ENCODE measurements around the gene TPGS1.

The TPGS1 gene

DNA sequence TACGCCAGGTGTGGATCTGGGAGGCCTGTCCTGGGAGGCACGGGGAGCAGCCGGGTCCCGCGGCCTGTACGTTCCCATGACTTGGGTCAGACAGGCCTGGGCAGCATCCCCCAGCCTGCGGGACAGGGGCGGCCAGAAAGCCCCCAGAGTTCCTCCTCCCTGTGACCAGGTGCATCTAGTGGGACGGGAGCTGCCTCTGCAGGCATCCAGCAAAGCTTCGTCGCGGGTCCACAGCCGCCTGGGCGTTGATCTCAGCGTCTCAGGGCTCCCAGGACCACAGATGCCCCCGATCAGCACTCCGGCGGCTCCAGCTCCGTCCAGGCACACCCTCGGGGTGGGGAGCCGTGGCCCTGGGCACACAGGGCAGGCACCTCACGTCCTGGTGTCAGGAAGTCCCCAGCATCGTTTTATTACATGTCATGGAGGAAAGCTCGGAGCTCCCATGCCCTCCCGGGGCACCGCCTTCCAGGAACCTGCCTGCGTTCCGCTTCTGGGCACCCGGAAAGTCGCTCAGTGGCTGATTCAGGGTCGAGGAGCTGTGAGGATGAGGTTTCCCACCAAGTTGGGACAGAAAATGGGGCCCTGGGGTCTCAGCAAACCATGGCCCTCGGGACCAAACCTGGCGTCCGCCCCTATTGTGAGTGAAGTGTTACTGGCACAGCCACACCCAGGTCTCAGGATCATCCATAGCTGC lies 35.0 kb downstream of the TPGS1 start:
- DNase-seq: no peak

- DNase-seq: no peak
Measured at GRCh38 chr19:543910-544608, 36.8 kb downstream of the TPGS1 start, which contains the start of gene GZMM. Gene GZMM (plus strand): TSS chr19:544053. CDS start chr19:544072, 19 bp downstream.

- DNase-seq: no peak
Measured at GRCh38 chr19:547117-547516, 39.8 kb downstream of the TPGS1 start.

DNA sequence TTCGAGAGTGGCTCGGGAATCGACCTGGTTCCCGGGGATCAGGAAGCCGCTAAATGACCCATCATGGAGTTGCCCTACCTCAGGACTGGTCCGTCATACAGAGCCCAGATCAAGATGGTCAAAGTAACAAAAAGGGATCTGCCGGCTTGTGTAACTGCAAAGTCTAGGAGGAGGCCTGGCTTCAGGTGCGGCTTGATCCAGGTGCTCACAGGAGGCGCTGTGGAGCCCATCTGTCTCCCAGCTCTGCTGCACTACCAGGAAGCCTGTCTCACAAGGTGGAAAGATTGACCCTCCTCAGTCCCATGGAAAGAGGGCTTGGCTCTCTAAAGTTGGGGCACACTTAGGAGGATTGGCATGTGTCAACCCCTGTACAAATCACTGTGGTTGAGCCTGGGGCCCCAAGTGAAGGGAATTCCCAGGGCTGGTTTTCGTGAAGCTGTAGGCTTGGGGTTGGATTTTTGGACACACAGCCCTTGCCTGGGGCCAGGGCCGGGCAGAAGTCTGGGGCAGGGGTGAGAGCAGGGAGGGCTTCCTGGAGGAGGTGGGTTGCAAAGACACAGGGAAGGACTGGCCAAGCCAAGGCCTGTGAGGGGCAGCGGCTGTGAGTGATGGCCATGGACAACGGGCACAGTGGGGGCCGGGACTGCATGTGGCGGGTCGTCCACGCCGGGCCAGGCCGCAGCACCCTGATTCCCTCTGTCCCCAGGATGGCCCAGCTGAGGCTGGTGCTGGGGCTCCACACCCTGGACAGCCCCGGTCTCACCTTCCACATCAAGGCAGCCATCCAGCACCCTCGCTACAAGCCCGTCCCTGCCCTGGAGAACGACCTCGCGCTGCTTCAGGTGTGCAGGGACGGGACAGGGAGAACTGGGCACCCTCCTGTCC lies 40.8 kb downstream of the TPGS1 start:
- no peak for DNase-seq

GRCh38 chr19:548886-549830 lies 41.9 kb downstream of the TPGS1 start:
- DNase-seq: no peak

- DNase-seq: no peak
Measured at GRCh38 chr19:554817-555216, 47.5 kb downstream of the TPGS1 start.

DNA sequence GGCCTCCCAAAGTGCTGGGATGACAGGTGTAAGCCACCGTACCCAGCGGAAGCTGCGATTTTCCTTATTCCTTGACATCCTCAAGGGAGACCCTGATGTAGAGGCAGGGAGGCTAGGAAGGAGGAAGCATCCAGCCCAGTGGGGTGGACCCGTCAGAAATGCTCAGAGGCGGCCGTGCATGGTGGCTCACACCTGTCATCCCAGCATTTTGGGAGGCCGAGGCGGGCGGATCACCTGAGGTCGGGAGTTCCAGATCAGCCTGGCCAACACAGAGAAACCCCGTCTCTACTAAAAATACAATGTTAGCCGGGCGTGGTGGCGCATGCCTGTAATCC lies 48.1 kb downstream of the TPGS1 start:
- DNase-seq: no peak

GRCh38 chr19:556611-557382 lies 49.5 kb downstream of the TPGS1 start:
- DNase-seq: no peak

GRCh38 chr19:558770-559439 lies 51.6 kb downstream of the TPGS1 start:
- no peak for DNase-seq

- no peak for DNase-seq
Measured at GRCh38 chr19:560121-560520, 52.8 kb downstream of the TPGS1 start.

DNA sequence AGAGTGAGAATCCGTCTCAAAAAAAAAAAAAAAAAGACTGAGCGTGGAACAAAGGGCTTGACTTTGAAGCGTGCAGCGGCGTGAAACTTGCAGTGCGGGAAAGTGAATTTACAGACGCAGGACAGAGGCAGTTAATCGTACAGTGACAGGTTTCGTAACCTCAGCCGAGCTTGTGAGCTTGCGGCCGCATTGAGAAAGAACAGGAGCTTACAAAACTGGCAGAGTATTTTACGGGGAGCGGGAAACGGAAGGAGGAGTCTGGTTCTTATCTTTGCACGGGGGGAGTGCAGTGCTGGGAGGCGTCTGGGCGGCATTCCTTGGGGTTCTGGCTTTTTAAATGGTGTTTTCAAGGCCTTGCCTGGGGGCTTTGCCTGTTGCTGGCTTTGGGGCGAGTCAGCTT lies 59.1 kb downstream of the TPGS1 start:
- DNase-seq: no peak

DNA sequence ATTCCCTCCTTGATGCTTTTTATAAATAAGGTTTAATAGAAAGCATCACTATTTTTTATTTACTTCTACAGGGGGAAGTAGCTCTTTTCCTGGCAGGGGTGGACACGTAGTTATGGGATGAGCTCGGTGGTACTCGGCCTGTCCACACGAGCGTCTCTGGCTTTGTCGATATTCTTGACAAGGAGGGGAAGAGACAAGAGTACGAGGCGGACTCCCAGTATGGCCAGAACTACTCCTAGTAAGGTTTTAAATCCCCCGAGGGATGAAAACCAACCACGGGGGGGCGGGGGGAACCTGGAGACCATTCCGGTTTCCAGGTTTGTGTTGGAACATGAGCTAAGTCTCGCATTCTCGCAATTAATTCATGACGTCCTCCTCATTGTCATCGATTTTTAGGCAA lies 59.5 kb downstream of the TPGS1 start:
- no peak for DNase-seq

DNA sequence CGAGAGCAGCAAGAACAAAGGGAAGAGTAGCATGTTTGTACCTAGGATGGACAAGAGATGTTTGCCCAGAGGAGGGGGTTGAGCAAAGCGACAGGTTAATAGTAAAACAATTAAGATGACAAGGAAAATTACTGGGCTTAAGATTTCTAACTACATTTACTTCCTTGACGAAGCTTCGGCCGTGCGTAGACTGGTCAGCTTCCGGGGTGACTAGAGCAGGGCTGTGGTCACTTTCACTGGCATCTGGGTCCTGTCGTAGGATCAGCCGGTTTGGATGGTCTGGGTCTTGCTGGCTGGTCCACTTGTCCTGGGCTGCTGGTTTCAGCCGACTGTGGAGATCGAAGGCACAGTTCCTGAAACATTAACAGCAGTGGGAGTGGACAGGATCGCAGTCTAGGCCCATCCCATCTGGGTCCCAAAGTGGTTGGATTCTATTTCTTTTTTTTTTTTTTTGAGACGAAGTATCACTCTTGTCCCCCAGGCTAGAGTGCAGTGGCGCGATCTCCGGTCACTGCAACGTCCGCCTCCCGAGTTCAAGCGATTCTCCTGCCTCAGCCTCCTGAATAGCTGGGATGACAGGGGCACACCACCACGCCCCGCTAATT lies 60.1 kb downstream of the TPGS1 start:
- DNase-seq: no peak

Measured in cortex of kidney (tissue), 1 donor.